Measurements from ENCODE around the gene MFAP3L.

DNA sequence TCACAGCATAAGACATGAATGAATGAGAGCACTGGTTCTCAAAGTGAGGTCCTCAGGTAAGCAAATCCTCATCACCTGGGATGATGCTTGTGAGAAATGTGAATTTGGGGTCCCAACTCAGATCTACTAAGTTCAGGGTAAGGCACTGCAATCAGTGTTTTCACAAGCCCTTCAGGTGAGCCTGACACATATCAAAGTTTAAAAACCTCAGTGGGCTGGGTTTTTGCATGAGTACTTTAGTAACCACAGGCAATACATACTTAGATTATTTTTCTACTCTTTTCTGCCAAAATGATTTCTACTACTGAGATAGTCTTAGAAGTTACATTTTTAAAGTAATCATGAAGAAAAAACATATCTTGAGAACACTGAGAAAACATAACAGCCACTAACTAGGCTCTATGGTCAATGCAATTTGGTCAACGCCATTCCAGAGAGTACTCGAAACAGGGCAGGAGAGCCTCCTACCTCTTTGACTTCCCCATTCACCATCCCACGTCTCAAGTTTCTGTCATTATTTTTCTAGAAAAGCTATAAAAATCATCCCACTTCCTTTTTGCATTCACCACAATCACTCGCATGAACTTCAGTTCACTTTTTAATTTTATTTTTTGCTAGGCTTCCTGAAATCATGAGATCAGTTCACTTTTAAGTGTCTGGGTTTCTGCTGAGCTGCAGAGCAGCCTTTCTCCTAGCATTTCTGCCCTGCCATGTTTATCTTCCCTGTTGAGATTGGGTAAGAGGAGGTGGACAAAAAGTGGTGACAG lies 73.8 kb downstream of the MFAP3L start:
- TF ChIP-seq POLR2A (IDR thresholded peaks at IDR 0.05; ENCODE audit: low read depth, low read length): no peak
- TF ChIP-seq TAF1 (IDR thresholded peaks at IDR 0.05; ENCODE audit: low read depth, low read length): no peak
- TF ChIP-seq POLR2AphosphoS5 (IDR thresholded peaks at IDR 0.05; ENCODE audit: low read depth, low read length): no peak
- no peak for TF ChIP-seq POU2F2 (IDR thresholded peaks at IDR 0.05; ENCODE audit: low read depth, low read length)
- TF ChIP-seq PAX5 (IDR thresholded peaks at IDR 0.05; ENCODE audit: insufficient read depth, low read length, severe bottlenecking): no peak
